AG04449 (cell line): Measurements from ENCODE around the gene DLX6.
A peak's percentile ranks its signal among the peaks of the same experiment; 100 is the strongest.

Experiments used
- CTCF ChIA-PET: fragments of 350-600 bp; formaldehyde crosslinking; extraction: SDS; loops from one replicate; lab custom pipeline; 2021; ENCODE audit warnings: antibody characterized with exemption; lab: Yijun Ruan, JAX
- POLR2A ChIA-PET: fragments of 400-600, 350-600 bp; formaldehyde crosslinking; extraction: SDS; loops from one replicate; lab custom pipeline; 2020; ENCODE audit warnings: antibody characterized with exemption, inconsistent platforms; lab: Yijun Ruan, JAX
- DNase-seq: peaks from one replicate; pipeline ENCODE4 v3.0.0-alpha.2; 2010; ENCODE audit warnings: low read depth, low spot score
- H3K4me3 ChIP-seq: 2 replicates; pipeline ENCODE4 v1.5.1; 2011; ENCODE audit warnings: low read depth, mild to moderate bottlenecking, control low read depth, low read length
- CTCF ChIP-seq: IDR thresholded peaks from one replicate; pipeline ENCODE4 v1.5.1; 2011; ENCODE audit warnings: mild to moderate bottlenecking, moderate library complexity, low read length, control low read depth, inconsistent platforms; ENCODE audit not compliant: insufficient read depth; ENCODE audit errors: missing control alignments

Gene DLX6

GRCh38 chr7:97020601-97020995, 15.2 kb downstream of the DLX6 start:
- ChIA-PET POLR2A (no interaction called here), CTCF (interaction anchor here (1.1 kb wide), 1 partner anchor 1103 kb away, joined by 3 read pairs; no protein-coding TSS in a partner anchor)
- no peak for DNase-seq

GRCh38 chr7:97020996-97021746, 15.8 kb downstream of the DLX6 start:
- no peak overlapping the region for H3K4me3 ChIP-seq
- CTCF ChIA-PET, result interaction anchor here (1.1 kb wide), 1 partner anchor 1104 kb away, joined by 3 read pairs; no protein-coding TSS in a partner anchor
- POLR2A ChIA-PET, result no interaction called here
- no peak for DNase-seq
- no peak for TF ChIP-seq CTCF

More at GRCh38 chr7:97020601-97020995, 15.2 kb downstream of the DLX6 start:
- TF ChIP-seq CTCF, result no peak
- no peak overlapping the region for H3K4me3 ChIP-seq

- DNase-seq, result no peak
- CTCF ChIA-PET, result no interaction called here
- no peak overlapping the region for H3K4me3 ChIP-seq
- no peak for TF ChIP-seq CTCF
- POLR2A ChIA-PET, result no interaction called here
Measured at GRCh38 chr7:97021747-97022490, 16.6 kb downstream of the DLX6 start.

- no peak overlapping the region for H3K4me3 ChIP-seq
- DNase-seq, result no peak
- TF ChIP-seq CTCF, result no peak
- CTCF ChIA-PET, result no interaction called here
- POLR2A ChIA-PET, result no interaction called here
Measured at GRCh38 chr7:97022491-97023306, 17.3 kb downstream of the DLX6 start.

- TF ChIP-seq CTCF, result no peak
- no peak for DNase-seq
- ChIA-PET POLR2A (no interaction called here), CTCF (interaction anchor here (0.6 to 1.5 kb wide), 4 partner anchors 11 to 1108 kb away, joined by 3 to 5 read pairs (median 4); no protein-coding TSS in a partner anchor)
- peak within 1 kb of the TSS; percentile 39 for H3K4me3 ChIP-seq
Measured at GRCh38 chr7:97024209-97025129, 19.1 kb downstream of the DLX6 start, which contains the start of gene DLX5. DLX5 (minus strand) TSS chr7:97024831; CDS start chr7:97024623, 208 bp downstream.
